ENCODE measurements around the gene SLC4A8.

- TF ChIP-seq CTCF (IDR thresholded peaks at IDR 0.05) (no peak), POLR2A (IDR thresholded peaks at IDR 0.05) (no peak), EP300 (IDR thresholded peaks at IDR 0.05) (no peak)
Measured at GRCh38 chr12:51546097-51546496, 121.5 kb downstream of the SLC4A8 start.
